HCT116 (cell line): Measurements from ENCODE around the gene STK32B. TPM values are rescaled to one million over a fixed set of nuclear protein-coding genes. Genes with fewer than 3 reads are reported as not detected.

ENCODE experiments used
- ATAC-seq: fragments of 200-7000 bp; cut with Tn5 transposase; 2 replicates; pipeline ENCODE4 v1.9.1; 2020; ENCODE audit warnings: mild to moderate bottlenecking, moderate library complexity
- BruUV-seq: library from RNA; stranded (reverse); fragments of 400-500 nt; replicated peaks from 2 replicates; lab custom pipeline; 2021; lab: Mats Ljungman, UMichigan
- CTCF ChIA-PET: fragments of 300-600 bp; sonication (Branson Sonifier 250); formaldehyde crosslinking; loops from one replicate; lab custom pipeline; 2021; ENCODE audit warnings: antibody characterized with exemption; lab: Charles Lee
- POLR2A ChIA-PET: fragments of 300-600, 350-600 bp; sonication (Branson Sonifier 250); formaldehyde crosslinking; loops from one replicate; lab custom pipeline; 2021; ENCODE audit warnings: antibody characterized with exemption; lab: Charles Lee
- RAD21 ChIA-PET, 2 experiments: fragments of 300-600 bp; sonication (Branson Sonifier 250); formaldehyde crosslinking; loops; one replicate each; lab custom pipeline; 2023; ENCODE audit warnings: low total read pairs in 2 of 2; ENCODE audit not compliant: uncharacterized antibody in 2 of 2, unreplicated experiment in 2 of 2, low non-redundant PET in 1 of 2; lab: Charles Lee
- DNase-seq: peaks from one replicate; pipeline ENCODE4 v3.0.0-alpha.2; 2010; ENCODE audit warnings: low read depth, low spot score
- H2AFZ ChIP-seq: fragments of 200-600 bp; shearing (Covaris generic), sonication (generic); 2 replicates; pipeline ENCODE4 v1.6.1; 2017; ENCODE audit warnings: low read depth, mixed run types, mixed read lengths, antibody characterized with exemption, low read length; ENCODE audit not compliant: poor library complexity, severe bottlenecking
- H3K27ac ChIP-seq: 2 replicates; pipeline ENCODE4 v1.5.1; 2012; ENCODE audit warnings: low read depth, low read length
- H3K27me3 ChIP-seq: fragments of 200-600 bp; sonication (generic); 2 replicates; pipeline ENCODE4 v1.6.1; 2016; ENCODE audit warnings: mixed run types, low read length, mixed read lengths; ENCODE audit not compliant: insufficient read depth
- H3K36me3 ChIP-seq, 2 experiments: fragments of 200-500 bp in 1 of 2; fragments of 200-600 bp in 1 of 2; sonication (Bioruptor generic) in 1 of 2; sonication (generic) in 1 of 2; 2 replicates each; pipeline versions ENCODE4 v1.5.1 to v1.6.1; 2014 to 2016; ENCODE audit warnings: low read length in 2 of 2, inconsistent platforms in 1 of 2, mixed read lengths in 1 of 2, mixed run types in 1 of 2; ENCODE audit not compliant: insufficient read depth in 2 of 2, control insufficient read depth in 1 of 2
- H3K4me1 ChIP-seq, 2 experiments: fragments of 200-600 bp in 1 of 2; sonication (generic) in 1 of 2; 2 replicates each; pipeline versions ENCODE4 v1.5.1 to v1.6.1; 2012 to 2017; ENCODE audit warnings: low read length in 2 of 2, inconsistent platforms in 1 of 2, mild to moderate bottlenecking in 1 of 2, mixed read lengths in 1 of 2, mixed run types in 1 of 2, moderate library complexity in 1 of 2; ENCODE audit not compliant: insufficient read depth in 2 of 2, control insufficient read depth in 1 of 2
- H3K4me2 ChIP-seq: fragments of 200-600 bp; sonication (generic); 2 replicates; pipeline ENCODE4 v1.6.1; 2017; ENCODE audit warnings: mixed run types, low read length, mixed read lengths
- H3K4me3 ChIP-seq, 2 experiments: fragments of 200-600 bp in 1 of 2; sonication (generic) in 1 of 2; replicated peaks in 1 of 2; 2 replicates each; pipeline ENCODE4 v1.5.1; 2011 to 2016; ENCODE audit warnings: low read length in 2 of 2, control low read depth in 1 of 2, low read depth in 1 of 2, mild to moderate bottlenecking in 1 of 2, mixed read lengths in 1 of 2, mixed run types in 1 of 2
- H3K79me2 ChIP-seq: fragments of 200-600 bp; sonication (generic); 2 replicates; pipeline ENCODE4 v1.6.1; 2017; ENCODE audit warnings: mild to moderate bottlenecking, mixed run types, low read length, moderate library complexity, mixed read lengths; ENCODE audit not compliant: insufficient read depth
- H3K9ac ChIP-seq: fragments of 200-600 bp; sonication (generic); 2 replicates; pipeline ENCODE4 v1.6.1; 2016; ENCODE audit warnings: low read length, mixed read lengths
- H3K9me2 ChIP-seq: fragments of 200-600 bp; sonication (generic), shearing (Covaris generic); 2 replicates; pipeline ENCODE4 v1.6.1; 2017; ENCODE audit warnings: mixed run types, mild to moderate bottlenecking, moderate library complexity; ENCODE audit not compliant: insufficient read depth
- H3K9me3 ChIP-seq, 2 experiments: fragments of 200-500 bp in 1 of 2; fragments of 200-600 bp in 1 of 2; sonication (Bioruptor generic) in 1 of 2; sonication (generic) in 1 of 2; 2 replicates each; pipeline ENCODE4 v1.6.1; 2014 to 2017; ENCODE audit warnings: low read length in 2 of 2, mixed read lengths in 2 of 2, inconsistent platforms in 1 of 2, low read depth in 1 of 2, mild to moderate bottlenecking in 1 of 2, mixed run types in 1 of 2, moderate library complexity in 1 of 2; ENCODE audit not compliant: control insufficient read depth in 1 of 2, insufficient read depth in 1 of 2
- H4K20me1 ChIP-seq: fragments of 200-600 bp; sonication (generic), shearing (Covaris generic); 2 replicates; pipeline ENCODE4 v1.6.1; 2017; ENCODE audit warnings: mixed run types, mild to moderate bottlenecking, moderate library complexity; ENCODE audit not compliant: insufficient read depth
- ATF3 ChIP-seq: IDR thresholded peaks from 2 replicates; pipeline ENCODE4 v1.6.1; 2012
- CBX3 ChIP-seq: IDR thresholded peaks from 2 replicates; pipeline ENCODE4 v1.6.1; 2012; ENCODE audit warnings: low read depth
- ELF1 ChIP-seq: IDR thresholded peaks from 2 replicates; pipeline ENCODE4 v1.6.1; 2012; ENCODE audit warnings: low read depth, borderline replicate concordance
- EZH2 ChIP-seq: fragments of 200-600 bp; sonication (generic); IDR thresholded peaks from 2 replicates; pipeline ENCODE4 v1.6.1; 2017; ENCODE audit warnings: antibody characterized with exemption, mixed run types
- EZH2phosphoT487 ChIP-seq: fragments of 200-600 bp; IDR thresholded peaks from 2 replicates; pipeline ENCODE4 v1.6.1; 2018; ENCODE audit warnings: antibody characterized with exemption, borderline replicate concordance
- FOSL1 ChIP-seq: IDR thresholded peaks from 2 replicates; pipeline ENCODE4 v1.6.1; 2012; ENCODE audit warnings: low read depth
- JUND ChIP-seq: IDR thresholded peaks from 2 replicates; pipeline ENCODE4 v1.6.1; 2012
- MAX ChIP-seq: IDR thresholded peaks from 2 replicates; pipeline ENCODE4 v1.6.1; 2012
- POLR2A ChIP-seq: IDR thresholded peaks from 2 replicates; pipeline ENCODE4 v1.7.0; 2011; ENCODE audit warnings: borderline replicate concordance; ENCODE audit not compliant: insufficient read depth, insufficient read length; ENCODE audit errors: extremely low read depth
- POLR2AphosphoS5 ChIP-seq: IDR thresholded peaks from 2 replicates; pipeline ENCODE4 v1.6.1; 2011; ENCODE audit warnings: mild to moderate bottlenecking, low read depth, low read length, moderate library complexity
- RAD21 ChIP-seq: IDR thresholded peaks from 2 replicates; pipeline ENCODE4 v1.6.1; 2012; ENCODE audit warnings: low read depth, mild to moderate bottlenecking
- SP1 ChIP-seq: IDR thresholded peaks from 2 replicates; pipeline ENCODE4 v1.6.1; 2012; ENCODE audit warnings: low read depth
- SRF ChIP-seq: IDR thresholded peaks from 2 replicates; pipeline ENCODE4 v1.6.1; 2012; ENCODE audit warnings: low read depth
- TCF7L2 ChIP-seq: IDR thresholded peaks from 2 replicates; pipeline ENCODE4 v1.7.0; 2011; ENCODE audit warnings: borderline replicate concordance, inconsistent platforms; ENCODE audit not compliant: insufficient read depth, insufficient read length; ENCODE audit errors: extremely low read depth
- YY1 ChIP-seq: IDR thresholded peaks from 2 replicates; pipeline ENCODE4 v1.6.1; 2011; ENCODE audit warnings: low read length, low read depth, moderate library complexity, mild to moderate bottlenecking; ENCODE audit not compliant: insufficient replicate concordance; ENCODE audit errors: extremely low read depth
- ZFX ChIP-seq: fragments of 450-650 bp; IDR thresholded peaks from 2 replicates; pipeline ENCODE4 v1.6.1; 2017
- ZNF274 ChIP-seq: fragments of 200-500 bp; sonication (Bioruptor generic); IDR thresholded peaks from 2 replicates; pipeline ENCODE4 v1.6.1; 2014; ENCODE audit warnings: mild to moderate bottlenecking, low read depth, low read length, inconsistent platforms
- intact Hi-C: fragments of 100-400 bp; cut with micrococcal nuclease; formaldehyde crosslinking; loops from 2 replicates; pipeline ENCODE4 v1.10.0; 2022
- total RNA-seq: library from RNA; stranded (reverse); gene quantifications from one replicate; pipeline ENCODE4 v1.2.1, GENCODE V29; 2021; ENCODE audit not compliant: unreplicated experiment
- TF ChIP-seq, protein P1 (sequence below): IDR thresholded peaks from 2 replicates; pipeline ENCODE4 v1.6.1; 2012; ENCODE audit warnings: low read depth

STK32B gene
- total RNA-seq, 1 experiment from 2014 or later, result not detected

- TF ChIP-seq ATF3, result no peak
- no peak for TF ChIP-seq CBX3
- TF ChIP-seq ZFX, result no peak
- no peak for TF ChIP-seq EZH2phosphoT487
- TF ChIP-seq TCF7L2, result no peak
- TF ChIP-seq ZNF274, result no peak
- no peak for TF ChIP-seq YY1
- TF ChIP-seq POLR2A, result no peak
- no peak for TF ChIP-seq EZH2
- TF ChIP-seq POLR2AphosphoS5, result no peak
- no peak for TF ChIP-seq FOSL1
- no peak for TF ChIP-seq MAX
- TF ChIP-seq JUND, result no peak
- TF ChIP-seq SRF, result no peak
- TF ChIP-seq SP1, result no peak
Observed at GRCh38 chr4:5544762-5545161, 493.5 kb downstream of the STK32B start (continued).

DNA sequence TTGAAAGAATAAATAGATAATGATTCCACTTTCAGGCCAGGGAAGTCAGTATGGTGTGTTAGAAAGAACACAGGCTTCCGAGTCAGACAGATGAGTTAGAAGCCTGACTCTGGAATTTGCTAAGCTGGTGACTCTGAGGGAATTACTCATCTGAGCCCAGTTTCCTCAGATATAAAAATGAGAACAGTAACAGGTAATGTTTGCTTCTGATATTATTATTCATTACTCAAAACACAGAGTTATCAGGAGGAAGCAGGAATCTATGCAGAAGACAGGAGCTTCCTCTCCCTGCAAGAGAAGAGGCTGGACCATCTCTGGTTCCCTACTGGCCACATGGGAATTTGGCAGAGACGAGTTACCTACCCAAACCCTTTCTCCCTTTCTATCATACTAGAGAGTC lies 494.0 kb downstream of the STK32B start:
- ATAC-seq, result no peak
- peaks cover 30% of the 10 kb centered on the region for H3K27me3 ChIP-seq
- H3K9me3 ChIP-seq, result no peaks in the 10 kb centered on the region
- RAD21 ChIA-PET, result no interaction called here
- no peak overlapping the region for H3K9ac ChIP-seq
- H2AFZ ChIP-seq, result no peak overlapping the region
- H3K4me1 ChIP-seq, result no peaks in the 10 kb centered on the region
- H3K27ac ChIP-seq, result no peak overlapping the region
- TF ChIP-seq ZFX, result no peak
- TF ChIP-seq RAD21, result no peak
- TF ChIP-seq ELF1, result no peak
- TF ChIP-seq ATF3, result no peak
- TF ChIP-seq SRF, result no peak
- no peak for TF ChIP-seq FOSL1
- no peak for TF ChIP-seq JUND
- TF ChIP-seq, protein P1, sequence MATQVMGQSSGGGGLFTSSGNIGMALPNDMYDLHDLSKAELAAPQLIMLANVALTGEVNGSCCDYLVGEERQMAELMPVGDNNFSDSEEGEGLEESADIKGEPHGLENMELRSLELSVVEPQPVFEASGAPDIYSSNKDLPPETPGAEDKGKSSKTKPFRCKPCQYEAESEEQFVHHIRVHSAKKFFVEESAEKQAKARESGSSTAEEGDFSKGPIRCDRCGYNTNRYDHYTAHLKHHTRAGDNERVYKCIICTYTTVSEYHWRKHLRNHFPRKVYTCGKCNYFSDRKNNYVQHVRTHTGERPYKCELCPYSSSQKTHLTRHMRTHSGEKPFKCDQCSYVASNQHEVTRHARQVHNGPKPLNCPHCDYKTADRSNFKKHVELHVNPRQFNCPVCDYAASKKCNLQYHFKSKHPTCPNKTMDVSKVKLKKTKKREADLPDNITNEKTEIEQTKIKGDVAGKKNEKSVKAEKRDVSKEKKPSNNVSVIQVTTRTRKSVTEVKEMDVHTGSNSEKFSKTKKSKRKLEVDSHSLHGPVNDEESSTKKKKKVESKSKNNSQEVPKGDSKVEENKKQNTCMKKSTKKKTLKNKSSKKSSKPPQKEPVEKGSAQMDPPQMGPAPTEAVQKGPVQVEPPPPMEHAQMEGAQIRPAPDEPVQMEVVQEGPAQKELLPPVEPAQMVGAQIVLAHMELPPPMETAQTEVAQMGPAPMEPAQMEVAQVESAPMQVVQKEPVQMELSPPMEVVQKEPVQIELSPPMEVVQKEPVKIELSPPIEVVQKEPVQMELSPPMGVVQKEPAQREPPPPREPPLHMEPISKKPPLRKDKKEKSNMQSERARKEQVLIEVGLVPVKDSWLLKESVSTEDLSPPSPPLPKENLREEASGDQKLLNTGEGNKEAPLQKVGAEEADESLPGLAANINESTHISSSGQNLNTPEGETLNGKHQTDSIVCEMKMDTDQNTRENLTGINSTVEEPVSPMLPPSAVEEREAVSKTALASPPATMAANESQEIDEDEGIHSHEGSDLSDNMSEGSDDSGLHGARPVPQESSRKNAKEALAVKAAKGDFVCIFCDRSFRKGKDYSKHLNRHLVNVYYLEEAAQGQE, result no peak
- TF ChIP-seq EZH2, result no peak
- no peak for TF ChIP-seq POLR2AphosphoS5
- TF ChIP-seq, all 23 proteins: peak for 0
- Histone ChIP-seq H3K9me2 (no peaks in the 10 kb centered on the region), H4K20me1 (no peaks in the 10 kb centered on the region), H3K36me3 (no peaks in the 10 kb centered on the region), H3K4me2 (no peak overlapping the region), H3K79me2 (no peaks in the 10 kb centered on the region), H3K4me3 (no peak overlapping the region)
- no TSS peak for BruUV-seq
- POLR2A ChIA-PET, result no interaction called here
- intact Hi-C loops, result no loop called here
- no peak for DNase-seq
- CTCF ChIA-PET, result no interaction called here
